ENCODE results near the gene OSGIN1.
A peak's percentile ranks its signal among the peaks of the same experiment; 100 is the strongest.

OSGIN1 gene

GRCh38 chr16:83926726-83927397, 26.2 kb upstream of the OSGIN1 start:
- H3K4me3 ChIP-seq (ENCODE audit: low read depth, low read length), result peak overlapping the region; percentile 27
- TF ChIP-seq CTCF (IDR thresholded peaks at IDR 0.05; ENCODE audit: low read depth, low read length), result peak; percentile 95

GRCh38 chr16:83928341-83929055, 24.5 kb upstream of the OSGIN1 start:
- no peak for TF ChIP-seq CTCF (IDR thresholded peaks at IDR 0.05; ENCODE audit: low read depth, low read length)

GRCh38 chr16:83929811-83930555, 23.1 kb upstream of the OSGIN1 start:
- no peak for TF ChIP-seq CTCF (IDR thresholded peaks at IDR 0.05; ENCODE audit: low read depth, low read length)
- no peak overlapping the region for H3K4me3 ChIP-seq (ENCODE audit: low read depth, low read length)

More at GRCh38 chr16:83928341-83929055, 24.5 kb upstream of the OSGIN1 start:
- H3K4me3 ChIP-seq (ENCODE audit: low read depth, low read length), result no peak overlapping the region

- no peak for TF ChIP-seq CTCF (IDR thresholded peaks at IDR 0.05; ENCODE audit: low read depth, low read length)
Observed at GRCh38 chr16:83930730-83931500, 22.1 kb upstream of the OSGIN1 start.

DNA sequence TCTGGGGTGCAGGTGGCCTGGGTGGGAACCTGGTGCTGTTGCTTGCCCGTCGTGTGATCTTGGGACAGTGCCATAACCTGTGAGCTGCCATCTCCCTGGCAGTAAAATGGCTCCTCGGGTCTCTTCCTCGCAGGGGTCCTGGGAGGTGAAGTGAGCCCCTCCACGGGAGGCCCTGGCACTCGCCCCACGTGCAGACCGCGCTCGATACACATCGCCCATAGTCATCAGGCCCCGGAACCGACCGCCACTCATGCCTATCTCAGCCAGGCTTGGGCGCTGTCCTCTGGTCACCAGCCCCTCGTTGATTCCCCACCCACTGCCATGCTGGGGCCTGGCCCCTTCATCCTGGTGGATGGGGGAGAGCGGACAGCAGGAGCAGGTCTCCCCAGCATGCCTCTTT, 21.5 kb upstream of the OSGIN1 start:
- TF ChIP-seq CTCF (IDR thresholded peaks at IDR 0.05; ENCODE audit: low read depth, low read length), result no peak
- H3K4me3 ChIP-seq (ENCODE audit: low read depth, low read length), result no peak overlapping the region

More at GRCh38 chr16:83930730-83931500, 22.1 kb upstream of the OSGIN1 start:
- H3K4me3 ChIP-seq (ENCODE audit: low read depth, low read length), result no peak overlapping the region

- H3K4me3 ChIP-seq (ENCODE audit: low read depth, low read length), result no peak overlapping the region
- TF ChIP-seq CTCF (IDR thresholded peaks at IDR 0.05; ENCODE audit: low read depth, low read length), result no peak
Observed at GRCh38 chr16:83932304-83932703, 20.7 kb upstream of the OSGIN1 start.

Data from WI38 (cell line).